Activated CD8-positive, alpha-beta T cell treated with anti-CD3 and anti-CD28 coated beads for 36 hours (primary cell): ENCODE data around the gene TMEM150A. TPM values are rescaled to one million over a fixed set of nuclear protein-coding genes. Genes with fewer than 3 reads are reported as not detected.

Experiments used
- ATAC-seq: fragments of 200-7000 bp; cut with Tn5 transposase; one replicate; pipeline ENCODE4 v1.10.0; 2021; ENCODE audit warnings: mild to moderate bottlenecking, moderate library complexity
- CTCF ChIA-PET: fragments of 350-600 bp; sonication (Branson Sonifier 250); formaldehyde crosslinking; loops from one replicate; lab custom pipeline; 2021; ENCODE audit warnings: antibody characterized with exemption; lab: Charles Lee
- POLR2A ChIA-PET: fragments of 350-600 bp; sonication (Branson Sonifier 250); formaldehyde crosslinking; loops from one replicate; lab custom pipeline; 2021; ENCODE audit warnings: antibody characterized with exemption; lab: Charles Lee
- DNase-seq: peaks from one replicate; pipeline ENCODE4 v3.0.0-alpha.2; 2020
- H3K27ac Mint-ChIP-seq: one replicate; pipeline ENCODE4 v1.8.0; 2021; ENCODE audit warnings: mild to moderate bottlenecking, mixed read lengths
- H3K27me3 Mint-ChIP-seq: one replicate; pipeline ENCODE4 v1.8.0; 2021; ENCODE audit warnings: mixed read lengths
- H3K36me3 Mint-ChIP-seq: one replicate; pipeline ENCODE4 v1.8.0; 2021; ENCODE audit warnings: low read depth, mixed read lengths
- H3K4me1 Mint-ChIP-seq: one replicate; pipeline ENCODE4 v1.8.0; 2021; ENCODE audit warnings: low read depth, mixed read lengths
- H3K4me3 Mint-ChIP-seq: one replicate; pipeline ENCODE4 v1.8.0; 2021; ENCODE audit warnings: mild to moderate bottlenecking, moderate library complexity, mixed read lengths
- H3K9me3 Mint-ChIP-seq: one replicate; pipeline ENCODE4 v1.8.0; 2021; ENCODE audit warnings: mixed read lengths
- CTCF ChIP-seq: fragments of 200-600 bp; IDR thresholded peaks from one replicate; pipeline ENCODE4 v1.8.0; 2022; ENCODE audit warnings: antibody characterized with exemption, mild to moderate bottlenecking
- intact Hi-C: fragments of 100-400 bp; cut with micrococcal nuclease; formaldehyde crosslinking; loops from one replicate; pipeline ENCODE4 v1.10.0; 2022
- total RNA-seq, 2 experiments: library from RNA; stranded (reverse); gene quantifications; one replicate each; pipeline ENCODE4 v1.2.3, GENCODE V29; 2021

The TMEM150A gene
- total RNA-seq, 2 experiments from 2014 or later, result 1.0 to 1.2 TPM

- ATAC-seq, result no peak
- Mint-ChIP-seq H3K36me3 (peaks cover 13% of the 10 kb centered on the region), H3K4me3 (no peak overlapping the region), H3K9me3 (no peaks in the 10 kb centered on the region), H3K27ac (peak overlapping the region; percentile 32), H3K27me3 (no peaks in the 10 kb centered on the region), H3K4me1 (peaks cover 45% of the 10 kb centered on the region)
- no peak for DNase-seq
- intact Hi-C loops, result no loop called here
- TF ChIP-seq CTCF, result no peak
- CTCF ChIA-PET, result interaction anchor here (0.9 to 4.1 kb wide), 2 partner anchors 8 to 38 kb away, joined by 3 to 14 read pairs; no protein-coding TSS in a partner anchor
- POLR2A ChIA-PET, result interaction anchor here (1.3 to 5.4 kb wide), 4 partner anchors 11 to 273 kb away, joined by 5 to 21 read pairs (median 10); partner anchors contain the start of genes C2orf68 and USP39
Observed at GRCh38 chr2:85598594-85599340, 3.7 kb downstream of the TMEM150A start.

- Mint-ChIP-seq H3K9me3 (no peaks in the 10 kb centered on the region), H3K4me3 (peak overlapping the region; percentile 88), H3K4me1 (peaks cover 41% of the 10 kb centered on the region), H3K27me3 (no peaks in the 10 kb centered on the region), H3K36me3 (peaks cover 11% of the 10 kb centered on the region), H3K27ac (peak overlapping the region; percentile 58)
- ATAC-seq, result no peak
- intact Hi-C loops, result no loop called here
- TF ChIP-seq CTCF, result no peak
- POLR2A ChIA-PET, result interaction anchor here (0.9 to 1.8 kb wide), 7 partner anchors 10 to 32 kb away, joined by 3 to 7 read pairs (median 4); partner anchors contain the start of genes USP39 and VAMP8
- no peak for DNase-seq
- CTCF ChIA-PET, result interaction anchor here (1.9 to 4.1 kb wide), 2 partner anchors 8 to 40 kb away, joined by 8 to 14 read pairs; no protein-coding TSS in a partner anchor
Observed at GRCh38 chr2:85597241-85597640, 5.3 kb downstream of the TMEM150A start.

- intact Hi-C loops, result no loop called here
- Mint-ChIP-seq H3K4me3 (peak overlapping the region; percentile 88), H3K4me1 (peaks cover 36% of the 10 kb centered on the region), H3K36me3 (peaks cover 11% of the 10 kb centered on the region), H3K27ac (peak overlapping the region; percentile 58), H3K9me3 (no peaks in the 10 kb centered on the region), H3K27me3 (no peaks in the 10 kb centered on the region)
- ChIA-PET POLR2A (interaction anchor here (0.9 to 3.3 kb wide), 12 partner anchors 10 to 168 kb away, joined by 3 to 13 read pairs (median 4); partner anchors contain the start of genes GGCX, USP39, VAMP5 and VAMP8), CTCF (interaction anchor here (0.7 to 4.1 kb wide), 4 partner anchors 9 to 178 kb away, joined by 3 to 14 read pairs (median 6); no protein-coding TSS in a partner anchor)
- ATAC-seq (no peak), DNase-seq (no peak)
- TF ChIP-seq CTCF, result no peak
Observed at GRCh38 chr2:85596486-85597143, 5.9 kb downstream of the TMEM150A start.

GRCh38 chr2:85596026-85596333, 6.5 kb downstream of the TMEM150A start:
- ATAC-seq (peak; percentile 32), DNase-seq (peak; percentile 71)
- peaks cover 11% of the 10 kb centered on the region for H3K36me3 Mint-ChIP-seq
- peak overlapping the region; percentile 88 for H3K4me3 Mint-ChIP-seq
- peak overlapping the region; percentile 98 for H3K27ac Mint-ChIP-seq
- no peak for TF ChIP-seq CTCF
- H3K27me3 Mint-ChIP-seq, result no peaks in the 10 kb centered on the region
- CTCF ChIA-PET, result interaction anchor here (0.7 to 4.1 kb wide), 8 partner anchors 9 to 177 kb away, joined by 3 to 14 read pairs (median 5); partner anchors contain the start of gene VAMP8
- POLR2A ChIA-PET, result interaction anchor here (1.0 to 3.3 kb wide), 11 partner anchors 8 to 167 kb away, joined by 3 to 13 read pairs (median 6); partner anchors contain the start of genes GGCX, USP39, VAMP5 and VAMP8
- no peaks in the 10 kb centered on the region for H3K9me3 Mint-ChIP-seq
- H3K4me1 Mint-ChIP-seq, result peaks cover 36% of the 10 kb centered on the region
- intact Hi-C loops, result no loop called here
